HepG2 (cell line): ENCODE results near the gene SNAP47.

ENCODE experiments used
- ASH2L ChIP-seq: fragments of 300-600, 200-600 bp; sonication (generic); IDR thresholded peaks from 2 replicates; pipeline ENCODE4 v1.7.0; 2017; ENCODE audit warnings: low read depth, mild to moderate bottlenecking, moderate library complexity, mixed read lengths, low read length; ENCODE audit not compliant: insufficient read length
- DPF2 ChIP-seq: sonication (generic); formaldehyde crosslinking; IDR thresholded peaks from 2 replicates; pipeline ENCODE4 v1.4.0; 2020; ENCODE audit warnings: mild to moderate bottlenecking, low read depth, missing genetic modification reagents, borderline replicate concordance
- FOSL1 ChIP-seq: sonication (generic); formaldehyde crosslinking; IDR thresholded peaks from 2 replicates; pipeline ENCODE4 v1.9.0; 2021; ENCODE audit warnings: missing genetic modification reagents, borderline replicate concordance
- HMG20A ChIP-seq: IDR thresholded peaks from 2 replicates; pipeline ENCODE4 v1.6.1; 2016; ENCODE audit warnings: borderline replicate concordance
- POLR2AphosphoS5 ChIP-seq: IDR thresholded peaks from 2 replicates; pipeline ENCODE4 v1.6.1; 2012; ENCODE audit warnings: low read depth, low read length
- SP4 ChIP-seq: sonication (generic); formaldehyde crosslinking; IDR thresholded peaks from 2 replicates; pipeline ENCODE4 v1.8.1; 2023; ENCODE audit warnings: mild to moderate bottlenecking, missing genetic modification reagents
- THYN1 ChIP-seq: sonication (generic); formaldehyde crosslinking; IDR thresholded peaks from 2 replicates; pipeline ENCODE4 v1.8.1; 2023; ENCODE audit warnings: low read depth, mild to moderate bottlenecking, moderate library complexity, missing genetic modification reagents, borderline replicate concordance
- ZNF83 ChIP-seq: sonication (generic); formaldehyde crosslinking; IDR thresholded peaks from 2 replicates; pipeline ENCODE4 v1.4.0; 2020; ENCODE audit warnings: missing genetic modification reagents, mild to moderate bottlenecking, borderline replicate concordance
- TF ChIP-seq, protein P1 (sequence below): sonication (generic); formaldehyde crosslinking; IDR thresholded peaks from 2 replicates; pipeline ENCODE4 v1.4.0; 2020; ENCODE audit warnings: missing genetic modification reagents, borderline replicate concordance
- TF ChIP-seq, protein P2 (sequence below), 2 experiments: sonication (generic) in 1 of 2; formaldehyde crosslinking in 1 of 2; IDR thresholded peaks; 2 replicates each; pipeline versions ENCODE4 v1.5.1 to v1.6.1; 2011 to 2020; ENCODE audit warnings: borderline replicate concordance in 1 of 2, low read depth in 1 of 2, low read length in 1 of 2, mild to moderate bottlenecking in 1 of 2, missing genetic modification reagents in 1 of 2, moderate library complexity in 1 of 2

DNA sequence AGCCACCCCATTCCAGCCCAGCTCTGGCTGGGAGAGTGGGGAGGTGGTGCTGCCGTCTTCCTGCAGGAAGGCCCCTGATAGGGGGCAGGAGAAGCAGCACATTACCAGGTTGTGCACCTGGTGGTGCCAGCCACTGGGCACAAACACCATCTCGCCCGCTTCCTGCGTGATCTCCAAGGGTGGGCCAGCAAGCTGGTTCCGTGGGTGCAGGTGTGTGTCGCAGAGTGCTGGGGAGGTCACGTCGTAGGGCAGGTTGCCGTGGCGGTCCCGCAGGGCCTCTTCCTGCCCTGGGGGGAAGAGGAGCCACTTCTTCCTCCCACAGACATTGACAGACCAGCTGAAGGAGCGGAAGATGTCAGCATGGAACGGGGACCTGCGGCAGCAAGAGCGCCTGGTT, 1.9 kb upstream of the SNAP47 start:
- TF ChIP-seq SP4 (CRISPR knock-in tag), result no peak
- TF ChIP-seq FOSL1, result no peak
- TF ChIP-seq ZNF83 (CRISPR knock-in tag), result no peak
- no peak for TF ChIP-seq DPF2 (CRISPR knock-in tag)
- TF ChIP-seq, protein P1, sequence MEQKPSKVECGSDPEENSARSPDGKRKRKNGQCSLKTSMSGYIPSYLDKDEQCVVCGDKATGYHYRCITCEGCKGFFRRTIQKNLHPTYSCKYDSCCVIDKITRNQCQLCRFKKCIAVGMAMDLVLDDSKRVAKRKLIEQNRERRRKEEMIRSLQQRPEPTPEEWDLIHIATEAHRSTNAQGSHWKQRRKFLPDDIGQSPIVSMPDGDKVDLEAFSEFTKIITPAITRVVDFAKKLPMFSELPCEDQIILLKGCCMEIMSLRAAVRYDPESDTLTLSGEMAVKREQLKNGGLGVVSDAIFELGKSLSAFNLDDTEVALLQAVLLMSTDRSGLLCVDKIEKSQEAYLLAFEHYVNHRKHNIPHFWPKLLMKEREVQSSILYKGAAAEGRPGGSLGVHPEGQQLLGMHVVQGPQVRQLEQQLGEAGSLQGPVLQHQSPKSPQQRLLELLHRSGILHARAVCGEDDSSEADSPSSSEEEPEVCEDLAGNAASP (CRISPR knock-in tag), result no peak
- TF ChIP-seq HMG20A, result no peak
- no peak for TF ChIP-seq POLR2AphosphoS5
- TF ChIP-seq THYN1 (CRISPR knock-in tag), result no peak
- TF ChIP-seq ASH2L, result no peak
- TF ChIP-seq, protein P2, sequence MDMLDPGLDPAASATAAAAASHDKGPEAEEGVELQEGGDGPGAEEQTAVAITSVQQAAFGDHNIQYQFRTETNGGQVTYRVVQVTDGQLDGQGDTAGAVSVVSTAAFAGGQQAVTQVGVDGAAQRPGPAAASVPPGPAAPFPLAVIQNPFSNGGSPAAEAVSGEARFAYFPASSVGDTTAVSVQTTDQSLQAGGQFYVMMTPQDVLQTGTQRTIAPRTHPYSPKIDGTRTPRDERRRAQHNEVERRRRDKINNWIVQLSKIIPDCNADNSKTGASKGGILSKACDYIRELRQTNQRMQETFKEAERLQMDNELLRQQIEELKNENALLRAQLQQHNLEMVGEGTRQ (IDR thresholded peaks at IDR 0.05; ENCODE audit: low read depth, low read length), result no peak
- TF ChIP-seq, protein P2 (CRISPR knock-in tag; IDR thresholded peaks at IDR 0.05; ENCODE audit: borderline replicate concordance), result no peak
